GM04503 (cell line): Measurements from ENCODE around the gene KRTAP10-10.
"Not testable (repeated sequence)": the region's sequence is repeated elsewhere in the genome, so short reads cannot be mapped to it uniquely, and the experiment has no call there.

ENCODE experiments used
- DNase-seq: peaks from one replicate; pipeline ENCODE4 v3.0.0-alpha.2; 2012; ENCODE audit warnings: low read depth

Gene KRTAP10-10, protein sequence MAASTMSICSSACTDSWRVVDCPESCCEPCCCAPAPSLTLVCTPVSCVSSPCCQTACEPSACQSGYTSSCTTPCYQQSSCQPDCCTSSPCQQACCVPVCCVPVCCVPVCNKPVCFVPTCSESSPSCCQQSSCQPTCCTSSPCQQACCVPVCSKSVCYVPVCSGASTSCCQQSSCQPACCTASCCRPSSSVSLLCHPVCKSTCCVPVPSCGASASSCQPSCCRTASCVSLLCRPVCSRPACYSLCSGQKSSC

DNA sequence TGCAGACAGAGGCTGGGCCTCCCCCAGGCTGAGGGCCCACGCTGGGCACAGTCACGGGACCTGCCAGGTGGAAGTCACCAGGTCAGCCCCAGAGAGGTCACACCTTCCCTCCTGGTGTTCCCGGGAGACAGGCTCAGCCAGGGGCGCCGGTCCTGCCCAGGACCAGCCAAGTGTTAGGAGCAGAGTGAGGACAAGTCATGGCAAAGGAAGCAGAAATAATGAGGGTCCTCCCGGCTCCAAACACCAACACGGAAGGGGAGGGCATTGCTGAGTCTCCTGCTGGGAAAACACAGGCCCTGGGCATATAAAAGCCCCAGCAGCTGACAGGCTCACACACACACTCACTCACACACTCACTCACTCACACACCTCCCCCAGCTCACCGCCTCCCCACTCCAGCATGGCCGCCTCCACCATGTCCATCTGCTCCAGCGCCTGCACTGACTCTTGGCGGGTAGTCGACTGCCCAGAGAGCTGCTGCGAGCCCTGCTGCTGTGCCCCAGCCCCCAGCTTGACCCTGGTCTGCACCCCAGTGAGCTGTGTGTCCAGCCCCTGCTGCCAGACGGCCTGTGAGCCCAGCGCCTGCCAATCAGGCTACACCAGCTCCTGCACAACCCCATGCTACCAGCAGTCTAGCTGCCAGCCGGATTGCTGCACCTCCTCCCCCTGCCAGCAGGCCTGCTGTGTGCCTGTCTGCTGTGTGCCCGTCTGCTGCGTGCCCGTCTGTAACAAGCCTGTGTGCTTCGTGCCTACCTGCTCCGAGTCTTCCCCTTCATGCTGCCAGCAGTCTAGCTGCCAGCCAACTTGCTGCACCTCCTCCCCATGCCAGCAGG is at the start of gene KRTAP10-10:
Gene KRTAP10-10, plus strand, starts transcription at position 339 of the 833 bp plus-strand sequence. Its CDS starts 62 bp downstream, at position 401.
- DNase-seq = no peak

DNA sequence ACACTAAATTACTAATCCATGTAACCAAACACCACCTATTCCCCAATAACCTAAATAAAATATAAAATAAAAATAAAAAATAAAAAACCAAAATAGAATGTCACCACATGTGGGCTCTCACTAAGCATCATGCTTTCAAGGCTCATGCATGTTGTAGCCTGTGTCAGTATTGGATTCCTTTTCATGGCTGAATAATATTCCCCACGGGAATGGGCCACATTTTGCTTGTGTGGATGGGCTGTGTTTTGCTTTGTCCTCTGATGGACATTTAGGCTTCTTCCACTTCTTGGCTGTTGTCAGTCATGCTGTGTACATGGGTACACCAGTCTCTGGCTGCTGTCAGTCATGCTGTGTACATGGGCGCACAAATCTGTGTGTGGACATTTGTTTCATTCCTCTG is 48.1 kb upstream of the KRTAP10-10 start:
- no peak for DNase-seq

DNA sequence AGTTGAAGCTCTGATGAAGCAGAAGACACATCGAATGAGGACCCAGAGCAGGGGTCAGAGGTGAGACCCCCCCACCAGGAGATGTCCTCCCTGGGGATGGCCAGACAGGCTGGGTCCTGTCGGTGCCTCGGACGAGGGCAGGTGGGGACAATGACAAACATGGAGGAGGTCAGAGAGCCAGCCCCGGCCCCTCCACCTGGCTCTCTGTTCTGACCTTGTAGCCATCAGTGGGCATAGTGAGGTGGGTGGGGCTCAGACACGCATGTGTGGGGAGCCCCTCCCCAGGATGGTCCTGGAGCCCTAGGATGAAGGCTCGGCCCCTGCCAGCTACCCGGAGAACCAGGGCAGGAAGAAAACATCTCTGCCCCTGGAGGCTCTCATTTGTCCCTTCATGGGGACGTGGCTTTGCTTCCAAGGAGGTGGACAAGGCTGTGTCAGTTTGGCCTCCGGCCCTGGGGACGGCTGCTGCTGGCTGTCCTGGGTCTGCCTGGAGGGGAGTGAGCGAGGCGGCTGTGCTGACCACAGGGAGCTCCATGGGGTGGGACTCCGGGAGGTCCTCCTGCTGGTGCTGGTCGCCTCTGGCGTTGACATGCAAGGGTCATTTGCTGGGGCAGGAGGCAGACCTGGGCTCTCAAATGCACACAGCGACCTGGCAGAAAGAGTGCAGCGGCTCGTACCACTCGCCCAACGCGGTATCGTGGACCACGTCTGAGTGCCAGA is 47.4 kb upstream of the KRTAP10-10 start:
- DNase-seq = no peak

DNA sequence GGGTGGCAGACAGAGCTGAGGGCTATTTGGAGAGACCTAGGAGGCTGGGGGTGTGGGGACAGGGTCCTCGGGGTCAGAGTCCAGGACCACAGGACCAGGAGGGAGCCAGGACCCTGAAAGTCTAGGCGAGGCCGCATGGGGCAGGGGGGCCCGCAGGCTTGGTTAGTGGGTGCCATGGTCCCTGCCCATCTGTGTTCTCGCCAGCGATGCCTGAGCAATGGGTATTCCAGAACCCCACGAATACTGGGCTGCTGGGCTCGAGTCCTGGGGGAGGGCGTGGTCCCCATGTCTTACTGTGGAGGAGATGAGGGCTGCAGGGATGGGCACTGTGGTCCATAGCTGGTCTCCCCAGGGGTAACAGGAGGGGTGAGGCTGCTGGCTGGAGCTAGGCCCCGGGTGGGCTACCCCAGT is 46.8 kb upstream of the KRTAP10-10 start:
- no peak for DNase-seq

DNA sequence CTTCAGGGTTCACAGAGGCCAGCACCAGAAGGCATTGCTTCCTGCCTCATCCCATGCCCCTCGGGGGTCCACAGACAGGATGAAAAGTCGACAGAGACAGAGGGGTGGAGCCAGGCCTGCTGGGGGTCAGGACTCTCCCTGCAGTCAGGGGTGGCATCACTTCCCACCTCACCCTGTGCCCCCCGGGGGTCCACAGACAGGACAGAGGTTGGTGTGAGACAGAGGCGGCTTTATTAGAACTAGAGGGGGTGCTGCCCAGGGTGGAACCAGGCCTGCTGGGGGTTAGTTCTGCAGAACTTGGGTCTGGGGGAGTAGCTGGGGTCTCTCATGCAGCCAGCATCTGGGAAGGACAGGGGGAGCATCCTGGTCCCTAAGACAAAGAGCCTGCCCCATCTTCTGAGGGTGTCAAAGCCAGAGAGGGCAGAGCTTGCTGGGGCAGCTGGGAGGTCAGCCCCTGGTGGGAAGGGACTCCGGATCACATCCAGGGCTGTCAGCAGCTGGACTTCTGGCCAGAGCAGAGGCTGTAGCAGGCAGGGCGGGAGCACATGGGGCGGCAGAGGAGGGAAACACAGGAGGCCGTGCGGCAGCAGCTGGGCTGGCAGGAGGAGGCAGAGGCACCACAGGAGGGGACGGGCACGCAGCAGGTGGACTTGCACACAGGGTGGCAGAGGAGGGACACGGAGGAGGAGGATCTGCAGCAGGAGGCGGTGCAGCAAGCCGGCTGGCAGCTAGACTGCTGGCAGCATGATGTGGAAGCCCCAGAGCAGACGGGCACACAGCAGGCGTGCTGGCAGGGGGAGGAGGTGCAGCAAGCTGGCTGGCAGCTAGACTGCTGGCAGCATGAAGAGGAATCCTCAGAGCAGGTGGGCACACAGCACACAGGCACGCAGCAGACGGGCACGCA is 46.0 kb upstream of the KRTAP10-10 start:
- DNase-seq = not testable (repeated sequence)

DNA sequence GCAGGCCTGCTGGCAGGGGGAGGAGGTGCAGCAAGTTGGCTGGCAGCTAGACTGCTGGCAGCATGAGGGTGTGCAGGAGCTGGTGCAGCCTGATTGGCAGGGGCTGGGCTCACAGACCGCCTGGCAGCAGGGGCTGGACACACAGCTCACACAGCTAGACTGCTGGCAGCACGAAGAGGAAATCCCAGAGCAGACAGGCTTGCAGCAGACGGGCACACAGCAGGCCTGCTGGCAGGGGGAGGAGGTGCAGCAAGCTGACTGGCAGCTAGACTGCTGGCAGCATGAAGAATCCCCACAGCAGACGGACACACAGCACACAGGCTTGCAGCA is 45.4 kb upstream of the KRTAP10-10 start:
- not testable (repeated sequence) for DNase-seq

DNA sequence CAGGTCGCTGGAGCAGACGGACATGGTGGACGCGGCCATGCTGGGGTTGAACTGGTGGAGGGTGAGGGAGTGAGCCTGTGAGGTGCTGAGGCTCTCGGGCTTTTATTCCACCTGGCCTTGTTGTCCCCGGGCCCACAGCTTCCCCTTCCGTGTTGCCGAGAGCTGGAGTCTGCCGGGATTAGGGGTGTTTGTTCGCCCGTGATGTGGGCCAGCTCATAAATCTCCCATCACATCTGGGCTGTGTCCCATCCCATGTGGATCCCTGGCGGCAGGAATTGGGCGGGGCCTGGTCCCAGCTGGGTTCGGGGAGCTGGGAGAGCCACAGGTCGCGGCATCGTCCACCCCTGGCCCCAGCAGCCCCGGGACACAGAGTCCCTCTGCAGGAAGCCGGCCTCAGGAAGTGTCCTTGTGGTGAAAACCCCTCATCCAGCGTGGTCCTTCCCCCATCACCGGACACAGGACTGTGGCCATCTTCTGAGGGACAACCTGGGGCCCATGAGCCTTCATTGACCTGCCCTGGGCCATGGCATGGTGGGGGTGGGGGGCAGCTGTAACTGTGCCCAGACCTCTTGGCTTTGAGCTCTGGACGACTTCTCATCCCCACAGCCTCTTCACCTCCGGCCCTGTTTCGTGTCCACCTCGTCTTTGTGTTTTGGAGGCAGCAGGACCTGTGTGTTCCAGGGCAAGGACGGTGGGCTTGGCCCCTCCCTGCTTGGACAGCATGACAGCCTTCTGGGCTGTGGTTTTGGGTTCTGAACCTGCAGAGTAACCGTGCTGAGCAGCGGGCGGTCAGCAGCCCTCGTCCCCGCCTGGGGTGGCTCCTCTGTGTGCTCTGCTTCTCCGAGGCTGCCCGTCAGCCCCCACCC is 44.5 kb upstream of the KRTAP10-10 start, which contains the start of gene KRTAP10-6:
Gene KRTAP10-6, minus strand, starts transcription at position 60 of the 866 bp plus-strand sequence. Its CDS starts 21 bp downstream, at position 39.
- no peak for DNase-seq

DNA sequence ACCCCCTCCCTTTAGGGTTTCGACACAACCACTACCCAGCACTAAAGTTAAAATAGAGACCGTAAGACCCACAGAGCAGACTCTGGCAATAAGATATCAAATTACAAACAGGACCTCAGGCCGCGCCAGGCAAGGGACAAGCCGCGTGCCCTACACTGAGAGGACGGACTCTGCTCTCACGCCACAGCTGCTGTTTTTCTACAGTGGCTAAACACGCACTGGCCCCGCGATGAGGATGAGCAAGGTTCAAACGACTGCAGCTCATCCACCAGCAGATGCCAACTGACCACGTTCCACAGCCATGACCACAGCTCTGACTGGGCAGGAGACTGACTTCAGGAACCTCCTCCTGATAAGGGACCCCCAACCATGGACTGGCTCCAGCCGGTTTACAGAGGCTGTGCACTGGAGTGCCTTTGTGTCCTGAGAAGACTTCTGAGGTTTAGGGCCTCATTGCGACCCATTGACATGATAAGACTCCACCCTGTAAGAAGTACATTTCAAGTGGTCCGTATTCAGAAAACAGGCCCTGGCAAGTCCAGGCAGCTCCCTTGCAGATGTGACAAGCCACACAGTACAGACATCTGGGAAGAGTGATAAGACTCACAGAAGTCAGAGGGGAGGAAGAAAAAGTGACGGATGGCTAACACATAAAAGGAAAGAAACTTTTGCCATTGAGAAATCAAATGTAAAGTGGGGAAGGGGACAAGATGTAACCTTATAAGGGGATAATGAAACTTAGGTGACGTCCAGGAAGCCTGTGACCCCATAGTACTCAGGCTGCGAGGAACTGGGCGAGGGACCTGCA is 43.4 kb upstream of the KRTAP10-10 start:
- DNase-seq = no peak

DNA sequence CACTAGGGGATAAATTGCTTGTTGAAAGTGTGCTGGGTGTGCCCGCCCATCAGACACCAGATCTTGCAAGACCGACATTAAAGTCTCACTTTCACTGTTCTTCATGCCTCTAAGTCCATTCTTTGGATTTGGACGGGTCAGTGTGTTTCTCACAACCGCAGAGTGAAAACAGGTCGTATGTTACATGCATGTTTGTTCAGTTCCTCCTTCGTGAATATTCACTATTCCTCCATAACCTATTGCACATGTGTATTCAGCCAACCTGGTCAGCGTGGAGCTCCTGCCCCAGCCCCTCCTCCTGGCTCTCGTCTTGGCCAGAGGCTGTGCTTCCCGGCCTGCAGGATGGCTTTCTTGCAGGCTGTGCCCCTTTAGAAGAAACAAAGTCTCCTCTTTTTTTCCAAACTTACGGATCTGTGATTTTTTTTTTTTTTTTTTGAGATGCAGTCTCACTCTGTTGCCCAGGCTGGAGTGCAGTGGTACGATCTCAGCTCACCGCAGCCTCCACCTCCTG is 42.7 kb upstream of the KRTAP10-10 start:
- DNase-seq = no peak

DNA sequence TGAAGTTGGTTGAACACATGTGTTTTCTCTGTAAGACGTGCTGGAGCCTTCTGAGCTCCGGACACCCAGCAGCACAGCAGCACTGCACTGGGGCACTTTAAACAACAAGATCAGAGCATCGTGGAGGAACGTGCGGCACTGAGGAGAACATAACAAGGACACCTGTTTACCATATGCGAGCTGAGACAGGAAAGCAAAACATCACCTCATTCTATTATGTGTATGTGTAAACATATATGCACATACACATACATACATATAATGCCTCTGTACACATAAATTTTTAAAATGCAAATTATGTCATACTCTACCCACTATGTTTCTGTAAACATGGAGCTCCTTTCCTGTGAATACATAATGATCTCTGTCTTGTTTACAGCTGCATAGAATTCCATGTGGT is 41.6 kb upstream of the KRTAP10-10 start:
- no peak for DNase-seq

DNA sequence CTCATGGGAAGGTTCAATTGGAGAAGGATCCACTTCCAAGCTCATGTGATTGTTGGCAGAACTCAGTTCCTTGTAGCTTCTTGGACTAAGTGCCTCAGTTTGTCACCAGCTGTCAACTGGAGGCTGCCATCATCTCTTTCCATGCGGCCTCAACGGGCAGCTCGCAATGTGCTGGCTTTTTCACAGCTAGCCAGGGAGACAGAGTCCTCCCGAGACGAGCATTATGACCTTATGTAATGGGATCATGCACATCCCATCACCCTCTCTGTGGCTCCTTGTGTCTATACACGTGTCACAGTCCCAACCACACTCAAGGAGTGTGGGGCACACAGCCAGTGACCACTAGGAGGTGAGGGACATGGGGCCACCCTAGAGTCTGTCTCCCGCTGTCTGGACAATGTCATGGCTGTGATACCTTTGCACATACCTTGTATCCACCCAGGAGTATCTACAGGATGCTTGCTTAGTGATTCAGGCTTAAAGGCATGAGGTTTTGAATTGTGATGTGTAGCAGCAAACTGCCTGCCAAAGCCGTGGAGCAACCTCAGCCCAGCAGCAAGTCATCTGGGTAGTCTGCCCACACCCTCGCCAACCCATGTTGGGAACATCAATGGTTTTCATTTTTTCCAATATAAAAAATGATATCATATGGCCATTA is 41.0 kb upstream of the KRTAP10-10 start:
- no peak for DNase-seq

DNA sequence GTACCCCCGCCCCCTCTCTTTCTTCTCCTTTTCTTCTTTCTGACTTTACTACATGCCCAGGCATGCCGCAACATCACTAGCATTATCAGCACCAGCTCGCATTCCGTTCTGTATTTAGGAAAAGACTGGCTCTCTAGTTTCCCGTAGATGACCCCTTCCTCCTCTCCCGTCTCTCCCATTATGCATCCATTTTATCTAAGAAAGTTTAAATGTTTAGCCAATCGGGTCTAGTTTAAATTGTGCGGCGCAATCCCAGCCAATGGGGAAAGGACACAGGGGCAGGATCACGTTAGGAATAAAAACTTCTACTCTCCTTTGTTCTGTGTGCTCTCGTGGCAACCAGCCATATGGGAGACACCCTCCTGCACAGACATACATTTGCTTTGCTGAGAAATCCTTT is 39.1 kb upstream of the KRTAP10-10 start:
- DNase-seq = no peak

DNA sequence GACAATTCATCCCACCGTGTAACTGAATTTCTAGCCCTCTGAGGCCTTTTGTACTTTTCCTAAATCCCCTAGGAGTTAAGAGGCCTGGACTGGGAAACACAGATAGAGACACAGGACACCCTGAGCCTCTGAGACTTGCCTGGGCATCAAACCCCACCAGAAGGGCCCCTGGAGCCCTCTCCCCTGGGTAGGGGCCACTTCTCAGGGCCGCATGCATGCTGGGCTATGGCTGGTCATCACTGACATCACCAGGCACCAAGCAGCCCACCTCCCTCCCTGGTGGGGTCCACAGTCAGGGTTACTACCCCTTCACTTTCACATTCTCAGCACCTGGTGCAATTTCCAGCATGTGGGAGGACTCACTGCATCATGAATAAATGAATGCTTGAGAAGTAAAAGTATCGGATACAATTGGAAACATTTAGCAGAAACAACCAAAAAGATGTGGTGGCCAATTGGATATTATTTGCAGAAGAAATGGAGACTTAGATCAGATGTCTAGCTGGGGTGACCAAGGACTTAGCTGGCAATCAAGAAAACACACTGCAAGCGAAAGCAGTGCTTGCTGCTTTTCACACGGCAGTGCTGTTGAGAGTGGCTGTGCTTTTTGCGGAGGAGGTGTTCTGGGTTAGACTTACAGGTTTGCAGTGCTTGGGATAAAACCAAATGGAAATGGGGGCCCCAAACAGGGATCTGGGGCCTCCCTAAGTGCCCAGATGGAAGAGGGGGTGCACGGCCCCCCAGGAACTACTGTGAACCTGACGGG is 37.7 kb upstream of the KRTAP10-10 start:
- DNase-seq = no peak

DNA sequence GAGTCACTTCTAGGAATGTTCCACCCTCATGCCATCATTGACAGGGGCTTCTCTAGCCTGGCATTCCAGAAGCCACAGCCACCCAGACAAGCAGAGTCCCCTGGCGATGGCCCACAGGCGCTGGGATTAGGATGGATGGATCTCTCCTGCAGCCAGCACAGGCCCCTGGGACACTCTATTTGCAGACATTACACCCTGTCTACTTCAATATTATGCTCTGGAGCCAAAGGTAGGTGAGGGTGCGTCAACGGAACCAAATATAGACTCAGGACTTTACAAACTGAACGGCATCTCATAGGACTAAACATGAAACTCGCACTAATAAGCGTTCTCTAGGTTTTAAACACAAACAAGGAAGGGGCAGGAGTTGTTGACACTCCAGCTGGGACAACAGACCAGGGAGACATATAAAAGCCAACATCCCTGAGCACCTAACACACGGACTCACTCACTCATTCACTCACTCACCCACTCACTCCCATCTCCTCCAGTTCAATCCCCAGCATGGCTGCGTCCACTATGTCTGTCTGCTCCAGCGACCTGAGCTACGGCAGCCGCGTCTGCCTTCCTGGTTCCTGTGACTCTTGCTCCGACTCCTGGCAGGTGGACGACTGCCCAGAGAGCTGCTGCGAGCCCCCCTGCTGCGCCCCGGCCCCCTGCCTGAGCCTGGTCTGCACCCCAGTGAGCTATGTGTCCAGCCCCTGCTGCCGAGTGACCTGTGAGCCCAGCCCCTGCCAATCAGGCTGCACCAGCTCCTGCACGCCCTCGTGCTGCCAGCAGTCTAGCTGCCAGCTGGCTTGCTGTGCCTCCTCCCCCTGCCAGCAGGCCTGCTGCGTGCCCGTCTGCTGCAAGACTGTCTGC is 36.8 kb upstream of the KRTAP10-10 start, which contains the start of gene KRTAP10-7:
Gene KRTAP10-7, plus strand, starts transcription at position 480 of the 861 bp plus-strand sequence. Its CDS starts 25 bp downstream, at position 505.
- not testable (repeated sequence) for DNase-seq

DNA sequence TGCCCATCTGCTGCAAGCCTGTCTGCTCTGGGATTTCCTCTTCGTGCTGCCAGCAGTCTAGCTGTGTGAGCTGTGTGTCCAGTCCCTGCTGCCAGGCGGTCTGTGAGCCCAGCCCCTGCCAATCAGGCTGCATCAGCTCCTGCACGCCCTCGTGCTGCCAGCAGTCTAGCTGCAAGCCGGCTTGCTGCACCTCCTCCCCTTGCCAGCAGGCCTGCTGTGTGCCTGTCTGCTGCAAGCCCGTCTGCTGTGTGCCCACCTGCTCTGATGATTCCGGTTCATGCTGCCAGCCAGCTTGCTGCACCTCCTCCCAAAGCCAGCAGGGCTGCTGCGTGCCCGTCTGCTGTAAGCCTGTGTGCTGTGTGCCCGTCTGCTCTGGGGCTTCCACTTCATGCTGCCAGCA is 36.1 kb upstream of the KRTAP10-10 start:
- DNase-seq = not testable (repeated sequence)

DNA sequence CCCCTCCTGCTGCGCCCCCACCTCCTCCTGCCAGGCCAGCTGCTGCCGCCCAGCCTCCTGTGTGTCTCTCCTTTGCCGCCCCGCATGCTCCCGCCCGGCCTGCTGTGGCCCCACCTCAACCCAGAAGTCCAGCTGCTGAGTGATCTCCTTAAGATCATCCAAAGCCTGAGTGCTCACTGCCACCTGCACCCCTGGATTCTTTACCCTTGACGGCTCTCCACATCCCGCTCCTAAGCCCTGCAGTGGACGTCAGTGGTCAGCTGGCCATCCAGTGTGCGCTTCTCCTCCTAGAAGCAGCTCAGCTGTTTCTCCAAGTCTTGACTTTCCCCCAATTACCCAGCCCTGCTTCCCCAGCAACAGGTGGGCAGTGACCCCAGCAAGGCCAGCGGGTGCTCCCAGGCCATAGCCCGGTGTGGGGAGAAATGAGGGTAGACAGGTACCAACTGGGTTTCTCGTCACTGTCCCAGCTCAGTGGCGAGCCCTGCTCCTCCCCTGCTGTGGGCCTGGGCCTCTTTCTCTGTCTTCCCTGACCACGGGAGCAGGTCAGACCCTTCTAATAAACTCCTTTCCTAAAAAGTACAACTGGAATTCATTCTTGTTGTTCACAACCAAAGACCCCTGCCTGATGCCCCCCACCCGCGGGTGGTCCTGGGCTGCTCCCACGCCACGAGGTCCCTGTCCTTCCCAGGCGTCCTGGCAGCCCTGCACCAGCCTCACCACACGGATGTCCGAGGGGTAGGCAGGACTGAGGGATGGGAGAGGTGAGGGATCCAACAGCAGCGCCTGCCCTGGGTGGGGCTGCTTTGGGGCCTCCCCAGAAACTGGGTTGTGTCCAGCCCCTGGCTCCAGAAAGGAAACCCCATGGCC is 35.3 kb upstream of the KRTAP10-10 start:
- DNase-seq = no peak
